ENCODE data around the gene PREPL. TPM values are rescaled to one million over a fixed set of nuclear protein-coding genes. Genes with fewer than 3 reads are reported as not detected.

Gene PREPL
- total and polyA plus RNA-seq, 2 donors (not counting 1 experiment from before 2014, with no cell fraction given): 5.5 to 34.0 TPM

DNA sequence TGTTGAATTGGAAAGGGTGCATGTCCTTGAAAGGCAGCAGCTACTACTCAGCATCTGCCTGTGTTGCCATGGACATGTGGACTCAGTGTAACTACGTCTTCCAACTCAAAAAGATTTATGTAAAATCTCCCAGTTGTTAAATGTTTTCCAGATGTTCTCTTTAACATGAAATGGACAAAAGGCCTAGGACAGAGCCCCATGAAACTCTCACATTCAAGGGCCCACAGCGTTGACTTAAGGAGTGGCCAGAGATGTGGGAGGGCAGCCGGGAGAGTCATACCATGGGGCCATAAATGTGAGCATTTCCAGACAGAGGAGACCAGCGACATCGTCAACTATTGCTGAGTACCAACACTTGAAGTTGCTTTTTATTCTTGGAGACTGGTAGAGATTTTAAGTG, 76.1 kb downstream of the PREPL start:
- no peak overlapping the region for H3K4me3 ChIP-seq (ENCODE audit: control extremely low read depth in 1 of 5, extremely low read depth in 1 of 5, insufficient read depth in 1 of 5, low read depth in 2 of 5, low read length in 4 of 5)
- Mint-ChIP-seq H3K4me1 (peaks cover 1% of the 10 kb centered on the region), H3K4me3 (no peak overlapping the region), H3K9me3 (ENCODE audit: insufficient read depth) (no peaks in the 10 kb centered on the region), H3K27me3 (peaks cover 19% of the 10 kb centered on the region), H3K27ac (no peak overlapping the region)
- no peaks in the 10 kb centered on the region for H3K27me3 ChIP-seq (replicated peaks in 1 of 4; ENCODE audit: control extremely low read depth in 1 of 4, control insufficient read depth in 3 of 4, insufficient read depth in 4 of 4, low read length in 3 of 4)
- no peak for ATAC-seq (ENCODE audit: low read depth)
- intact Hi-C loops (cut with micrococcal nuclease): no loop called here
- no peaks in the 10 kb centered on the region for H3K79me2 ChIP-seq (ENCODE audit: control insufficient read depth, insufficient read depth, low read length)
- H4K20me1 ChIP-seq (ENCODE audit: control insufficient read depth, insufficient read depth, low read length, poor library complexity, severe bottlenecking): no peaks in the 10 kb centered on the region
- no peaks in the 10 kb centered on the region for H3K36me3 ChIP-seq (replicated peaks in 1 of 2; ENCODE audit: control extremely low read depth in 1 of 2, control insufficient read depth in 1 of 2, extremely low read depth in 1 of 2, insufficient read depth in 2 of 2, low read length in 1 of 2)
- 98% methylated on average over 4 of the region's 5 CpGs for WGBS (ENCODE audit: insufficient coverage)
- ChIA-PET POLR2A (no interaction called here), CTCF (no interaction called here)
- no peak for TF ChIP-seq EZH2 (IDR thresholded peaks at IDR 0.05; ENCODE audit: borderline replicate concordance, insufficient read depth, low read depth, low read length, poor library complexity, severe bottlenecking)
- TF ChIP-seq, protein P1, sequence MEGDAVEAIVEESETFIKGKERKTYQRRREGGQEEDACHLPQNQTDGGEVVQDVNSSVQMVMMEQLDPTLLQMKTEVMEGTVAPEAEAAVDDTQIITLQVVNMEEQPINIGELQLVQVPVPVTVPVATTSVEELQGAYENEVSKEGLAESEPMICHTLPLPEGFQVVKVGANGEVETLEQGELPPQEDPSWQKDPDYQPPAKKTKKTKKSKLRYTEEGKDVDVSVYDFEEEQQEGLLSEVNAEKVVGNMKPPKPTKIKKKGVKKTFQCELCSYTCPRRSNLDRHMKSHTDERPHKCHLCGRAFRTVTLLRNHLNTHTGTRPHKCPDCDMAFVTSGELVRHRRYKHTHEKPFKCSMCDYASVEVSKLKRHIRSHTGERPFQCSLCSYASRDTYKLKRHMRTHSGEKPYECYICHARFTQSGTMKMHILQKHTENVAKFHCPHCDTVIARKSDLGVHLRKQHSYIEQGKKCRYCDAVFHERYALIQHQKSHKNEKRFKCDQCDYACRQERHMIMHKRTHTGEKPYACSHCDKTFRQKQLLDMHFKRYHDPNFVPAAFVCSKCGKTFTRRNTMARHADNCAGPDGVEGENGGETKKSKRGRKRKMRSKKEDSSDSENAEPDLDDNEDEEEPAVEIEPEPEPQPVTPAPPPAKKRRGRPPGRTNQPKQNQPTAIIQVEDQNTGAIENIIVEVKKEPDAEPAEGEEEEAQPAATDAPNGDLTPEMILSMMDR (IDR thresholded peaks at IDR 0.05): no peak
- no peak overlapping the region for H3K27ac ChIP-seq (ENCODE audit: low read length in 2 of 2)
- no peaks in the 10 kb centered on the region for H3K4me1 ChIP-seq (ENCODE audit: control insufficient read depth in 2 of 2, insufficient read depth in 2 of 2, low read length in 2 of 2)
- H2AFZ ChIP-seq (ENCODE audit: insufficient read depth, low read depth, low read length, poor library complexity, severe bottlenecking): no peak overlapping the region
- no peaks in the 10 kb centered on the region for H3K9me3 ChIP-seq (ENCODE audit: control extremely low read depth in 1 of 3, control insufficient read depth in 2 of 3, insufficient read depth in 1 of 3, low read length in 2 of 3)
- no peak for DNase-seq
- no peak overlapping the region for H3K4me2 ChIP-seq (replicated peaks; ENCODE audit: low read depth, low read length, poor library complexity, severe bottlenecking)
- H3K9ac ChIP-seq (ENCODE audit: low read length): no peak overlapping the region

DNA sequence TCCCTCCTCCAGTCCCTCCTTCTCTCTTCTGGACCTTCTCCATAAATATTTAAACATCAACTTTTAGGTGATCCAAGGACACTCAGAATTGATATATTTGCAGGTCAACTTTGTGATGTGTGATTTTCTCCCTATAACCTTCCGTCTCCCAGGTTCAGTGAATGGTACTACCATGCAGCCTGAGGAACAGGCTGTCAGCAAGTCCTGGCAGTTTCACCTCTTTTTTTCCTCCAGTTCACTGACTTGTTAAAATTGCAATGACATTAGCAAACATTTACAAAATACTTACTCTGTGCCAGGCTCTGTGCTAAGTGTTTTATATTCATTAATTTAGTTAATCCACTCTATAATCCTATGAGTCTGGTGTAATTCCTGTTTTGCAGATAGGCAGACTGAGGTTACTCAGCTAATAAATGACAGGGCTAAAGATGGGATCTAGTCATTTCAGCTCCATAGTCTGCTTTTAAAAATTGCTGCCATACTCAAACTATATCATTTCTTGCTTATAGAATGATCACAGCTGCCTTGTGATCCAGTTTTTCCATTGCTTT, 78.1 kb downstream of the PREPL start:
- POLR2A ChIA-PET: no interaction called here
- intact Hi-C loops (cut with micrococcal nuclease): no loop called here
- no peak overlapping the region for H2AFZ ChIP-seq (ENCODE audit: insufficient read depth, low read depth, low read length, poor library complexity, severe bottlenecking)
- no peaks in the 10 kb centered on the region for H3K9me3 ChIP-seq (ENCODE audit: control extremely low read depth in 1 of 3, control insufficient read depth in 2 of 3, insufficient read depth in 1 of 3, low read length in 2 of 3)
- Mint-ChIP-seq H3K4me1 (peaks cover 1% of the 10 kb centered on the region), H3K27ac (no peak overlapping the region), H3K9me3 (ENCODE audit: insufficient read depth) (no peaks in the 10 kb centered on the region), H3K27me3 (peaks cover 16% of the 10 kb centered on the region), H3K4me3 (no peak overlapping the region)
- no peak for TF ChIP-seq EZH2 (IDR thresholded peaks at IDR 0.05; ENCODE audit: borderline replicate concordance, insufficient read depth, low read depth, low read length, poor library complexity, severe bottlenecking)
- TF ChIP-seq, protein P1 (IDR thresholded peaks at IDR 0.05): no peak
- no peak for DNase-seq
- H3K9ac ChIP-seq (ENCODE audit: low read length): no peak overlapping the region
- no peaks in the 10 kb centered on the region for H3K36me3 ChIP-seq (replicated peaks in 1 of 2; ENCODE audit: control extremely low read depth in 1 of 2, control insufficient read depth in 1 of 2, extremely low read depth in 1 of 2, insufficient read depth in 2 of 2, low read length in 1 of 2)
- H4K20me1 ChIP-seq (ENCODE audit: control insufficient read depth, insufficient read depth, low read length, poor library complexity, severe bottlenecking): no peaks in the 10 kb centered on the region
- no peaks in the 10 kb centered on the region for H3K79me2 ChIP-seq (ENCODE audit: control insufficient read depth, insufficient read depth, low read length)
- CTCF ChIA-PET: interaction anchor here (1.3 kb wide), 1 partner anchor 40 kb away, joined by 3 read pairs; no protein-coding TSS in a partner anchor
- WGBS (ENCODE audit: insufficient coverage): no CpG with 5 or more reads among the region's 1 CpG
- no peak overlapping the region for H3K4me2 ChIP-seq (replicated peaks; ENCODE audit: low read depth, low read length, poor library complexity, severe bottlenecking)
- no peak overlapping the region for H3K4me3 ChIP-seq (ENCODE audit: control extremely low read depth in 1 of 5, extremely low read depth in 1 of 5, insufficient read depth in 1 of 5, low read depth in 2 of 5, low read length in 4 of 5)
- no peaks in the 10 kb centered on the region for H3K27me3 ChIP-seq (replicated peaks in 1 of 4; ENCODE audit: control extremely low read depth in 1 of 4, control insufficient read depth in 3 of 4, insufficient read depth in 4 of 4, low read length in 3 of 4)
- no peak overlapping the region for H3K27ac ChIP-seq (ENCODE audit: low read length in 2 of 2)
- no peak for ATAC-seq (ENCODE audit: low read depth)
- H3K4me1 ChIP-seq (ENCODE audit: control insufficient read depth in 2 of 2, insufficient read depth in 2 of 2, low read length in 2 of 2): no peaks in the 10 kb centered on the region

Data from B cell (primary cell).